ENCODE measurements around the gene PTRHD1.
"Not testable (repeated sequence)": the region's sequence is repeated elsewhere in the genome, so short reads cannot be mapped to it uniquely, and the experiment has no call there.

Gene PTRHD1, protein sequence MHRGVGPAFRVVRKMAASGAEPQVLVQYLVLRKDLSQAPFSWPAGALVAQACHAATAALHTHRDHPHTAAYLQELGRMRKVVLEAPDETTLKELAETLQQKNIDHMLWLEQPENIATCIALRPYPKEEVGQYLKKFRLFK

DNA sequence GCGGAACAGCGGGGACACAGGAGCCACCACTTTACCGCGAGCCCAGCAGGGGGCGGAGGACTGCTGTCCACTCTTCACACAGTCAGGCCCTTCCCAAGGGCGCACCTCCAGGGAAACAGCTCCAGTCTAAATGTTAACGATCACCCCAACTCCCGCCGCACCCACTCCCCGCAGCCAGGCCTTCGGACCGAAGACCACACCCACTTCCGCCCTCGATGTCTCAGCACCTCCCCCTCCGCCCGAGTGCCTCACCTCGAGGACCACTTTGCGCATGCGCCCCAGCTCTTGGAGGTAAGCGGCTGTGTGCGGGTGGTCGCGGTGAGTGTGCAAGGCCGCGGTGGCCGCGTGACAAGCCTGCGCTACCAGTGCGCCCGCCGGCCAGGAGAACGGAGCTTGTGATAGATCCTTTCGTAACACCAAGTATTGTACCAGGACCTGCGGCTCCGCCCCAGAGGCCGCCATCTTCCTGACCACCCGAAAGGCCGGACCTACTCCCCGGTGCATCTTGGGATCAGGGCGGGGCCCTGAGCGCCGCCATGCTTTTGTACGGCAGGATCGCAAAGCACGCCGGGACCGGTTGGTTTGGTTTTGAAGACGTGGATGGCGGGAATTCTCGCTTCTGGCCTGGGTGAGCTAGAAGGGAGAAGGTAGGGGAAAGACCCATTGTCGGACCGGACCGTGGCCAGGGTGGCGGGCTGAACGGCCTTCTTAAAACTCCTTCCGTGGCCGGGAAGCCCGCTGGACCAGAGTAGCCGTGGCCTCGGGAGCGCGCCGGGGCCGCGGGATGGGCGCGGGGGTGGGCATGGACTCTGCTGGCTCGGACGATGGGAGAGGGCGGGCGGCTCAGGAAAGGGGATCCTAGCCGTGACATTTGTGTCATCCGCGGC, at the start of gene PTRHD1, which contains the start of gene CENPO:
TSS of gene PTRHD1 (minus strand) at position 518 of the 887 bp plus-strand sequence. CDS start at position 504, 14 bp downstream.
TSS of gene CENPO (plus strand) at position 552 of the 887 bp plus-strand sequence. CDS start 495 bp downstream, outside the sequence.
- peak; percentile 98 for DNase-seq (ENCODE audit: low spot score)

DNA sequence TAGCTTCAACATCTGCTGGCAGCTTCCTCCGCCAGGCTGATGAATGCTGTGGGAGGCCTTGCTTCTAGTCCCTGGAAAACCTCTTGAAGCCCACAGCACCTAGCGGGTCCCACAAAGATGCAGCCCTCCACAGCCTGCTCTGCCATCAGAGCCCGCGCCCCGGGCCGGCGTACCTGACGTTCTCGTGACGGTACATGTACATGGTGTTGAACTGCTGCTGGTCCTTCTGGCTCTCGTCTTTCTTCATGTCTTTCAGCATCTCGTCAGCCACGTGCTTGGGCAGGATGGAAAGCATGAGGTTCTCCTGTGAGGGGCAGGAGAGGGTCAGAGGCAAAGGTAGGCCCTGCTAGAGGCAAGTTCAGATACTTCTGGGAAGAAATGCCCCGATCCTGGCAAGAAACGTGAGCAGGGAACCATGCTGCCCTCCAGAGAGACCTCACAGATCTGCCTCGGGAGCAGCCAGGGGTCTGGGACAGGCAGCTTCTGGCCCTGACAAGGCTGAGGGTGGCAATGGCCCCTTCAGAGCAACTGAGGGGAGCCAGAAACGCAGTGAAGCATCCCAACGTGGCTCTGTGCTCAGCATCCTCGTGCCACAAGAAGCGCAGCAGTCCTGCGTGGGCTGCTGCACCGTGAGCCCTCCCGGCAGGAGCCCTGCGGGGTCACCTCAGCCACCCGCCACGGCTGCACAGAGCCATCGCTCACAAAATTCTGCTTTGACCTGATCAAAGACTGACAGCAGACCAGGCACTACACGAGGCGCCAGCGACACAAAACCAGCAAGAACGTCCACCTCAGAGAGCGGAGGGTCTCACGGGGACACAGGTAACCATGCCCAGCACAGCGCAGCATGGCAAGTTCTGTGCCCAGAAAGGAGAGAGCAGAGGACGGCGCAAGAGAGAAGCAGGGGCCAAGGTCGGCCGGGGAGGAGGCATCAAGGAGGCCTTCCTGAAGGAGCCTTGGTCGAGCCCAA, 49.2 kb upstream of the PTRHD1 start:
- no peak for DNase-seq (ENCODE audit: low spot score)

DNA sequence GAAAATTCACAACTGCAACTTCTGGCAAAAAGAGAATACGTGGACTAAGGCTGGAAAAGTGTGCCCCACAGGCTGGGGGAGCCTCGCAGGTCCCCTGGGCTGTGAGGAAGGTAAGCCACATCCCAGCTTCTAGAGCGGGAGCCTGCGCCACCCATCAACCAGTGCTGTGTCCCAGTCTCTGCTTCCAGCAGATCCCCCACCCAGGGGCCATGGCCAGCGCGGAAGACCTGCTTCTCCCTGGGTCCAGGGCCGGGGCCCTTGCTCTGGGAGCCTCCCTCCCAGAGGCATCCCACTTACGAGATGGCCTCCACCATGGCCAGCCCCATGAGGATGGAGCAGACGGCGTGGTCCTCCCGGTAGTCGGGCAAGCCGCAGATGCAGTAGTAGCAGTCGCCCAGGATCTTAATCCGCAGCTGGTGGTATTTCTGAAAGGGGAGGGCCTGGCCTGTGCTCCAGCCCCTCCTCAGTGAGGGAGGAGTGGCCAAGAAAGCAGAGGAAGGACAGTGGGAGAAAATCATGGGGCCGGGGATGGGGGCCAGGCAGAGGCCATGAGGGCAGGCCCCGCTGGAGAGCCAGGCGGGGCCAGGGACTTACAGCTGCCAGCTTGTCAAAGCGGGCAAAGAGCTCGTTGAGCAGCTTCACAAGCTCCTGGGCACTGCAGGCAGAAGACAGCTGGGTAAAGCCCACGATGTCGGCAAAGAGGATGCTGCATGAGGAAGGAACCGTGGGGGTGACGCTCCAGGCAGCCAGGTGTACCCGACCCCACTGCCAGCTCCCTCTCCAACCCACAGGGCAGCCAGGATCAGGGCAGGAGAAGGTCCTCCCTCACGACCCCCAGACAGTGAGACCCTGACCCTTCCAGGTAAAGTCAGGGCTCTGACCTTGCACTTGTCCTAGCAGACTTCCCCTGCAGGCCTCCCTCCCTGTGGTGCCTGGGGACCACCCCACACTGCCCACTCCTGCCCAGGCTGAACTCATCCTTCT, 48.1 kb upstream of the PTRHD1 start:
- no peak for DNase-seq (ENCODE audit: low spot score)

DNA sequence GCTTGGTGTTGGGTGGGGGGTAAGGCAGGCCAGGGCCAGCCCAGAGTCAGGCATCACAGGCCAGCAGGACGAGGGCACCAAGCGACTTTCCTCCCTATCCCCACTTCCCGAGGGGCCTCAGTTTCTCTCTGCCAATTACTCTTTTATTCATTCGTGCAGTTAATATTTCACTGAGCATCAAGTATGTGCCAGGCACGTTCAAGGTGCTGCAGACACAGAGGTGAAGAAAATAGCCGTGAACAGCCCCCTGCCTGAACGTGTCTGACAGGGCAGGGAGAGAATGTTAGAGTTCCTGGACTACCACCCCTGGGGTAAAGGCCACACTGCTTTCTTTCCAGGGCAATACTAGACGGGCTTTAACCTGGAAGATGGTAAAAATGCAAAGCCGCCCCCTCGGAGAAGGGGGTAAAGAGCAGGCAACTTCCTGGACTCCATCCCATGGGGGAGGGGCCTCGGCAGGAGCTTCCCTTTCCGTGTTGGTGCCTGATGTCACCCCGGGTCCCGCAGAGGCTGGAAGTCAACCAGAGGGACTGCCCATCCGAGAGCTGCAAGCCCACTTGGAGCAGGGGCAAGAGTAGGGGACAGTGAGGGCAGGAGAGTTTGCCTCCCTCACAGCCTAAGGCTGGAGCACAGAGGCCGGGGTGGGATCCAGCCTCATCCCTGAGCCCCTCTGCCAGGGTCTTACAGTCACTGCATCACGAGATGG, 47.1 kb upstream of the PTRHD1 start:
- no peak for DNase-seq (ENCODE audit: low spot score)

DNA sequence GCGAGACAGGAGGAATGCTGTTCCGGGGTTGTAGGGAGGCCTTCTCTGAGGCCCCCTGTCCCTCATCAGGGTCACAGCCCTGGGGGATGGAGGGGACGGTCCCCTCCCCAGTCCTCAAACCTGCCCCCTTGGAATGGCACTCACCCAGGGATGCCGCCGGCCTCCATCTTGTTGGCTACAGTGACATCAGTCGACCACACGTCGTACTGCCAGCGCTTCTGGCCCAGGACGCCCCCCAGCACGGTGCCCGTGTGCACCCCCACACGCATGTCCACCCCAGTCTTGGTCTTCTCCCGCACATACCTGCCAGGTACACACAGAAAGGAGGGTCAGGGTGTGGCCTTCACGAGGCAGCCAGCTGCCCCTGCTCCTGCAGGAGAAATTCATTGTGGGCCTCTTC, 46.5 kb upstream of the PTRHD1 start:
- no peak for DNase-seq (ENCODE audit: low spot score)

DNA sequence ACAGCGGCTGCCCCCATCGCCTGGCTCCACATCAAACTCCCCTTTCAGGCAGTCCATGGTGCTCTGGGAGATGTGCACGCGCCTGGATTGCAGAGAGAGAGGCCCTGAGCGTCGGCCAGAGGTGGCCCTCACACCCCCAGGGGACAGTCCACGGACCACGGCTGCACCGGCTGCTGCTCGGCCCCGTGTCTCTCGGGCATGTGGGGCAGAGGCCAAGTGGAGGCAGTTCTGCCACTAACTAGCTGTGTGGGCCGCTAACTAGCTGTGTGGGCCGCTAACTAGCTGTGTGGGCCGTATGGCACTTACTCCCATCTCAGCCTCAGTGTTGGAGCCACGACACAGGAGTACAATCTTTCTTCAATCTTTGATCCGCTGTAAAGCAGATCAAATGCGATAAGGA, 45.4 kb upstream of the PTRHD1 start:
- DNase-seq (ENCODE audit: low spot score): no peak

DNA sequence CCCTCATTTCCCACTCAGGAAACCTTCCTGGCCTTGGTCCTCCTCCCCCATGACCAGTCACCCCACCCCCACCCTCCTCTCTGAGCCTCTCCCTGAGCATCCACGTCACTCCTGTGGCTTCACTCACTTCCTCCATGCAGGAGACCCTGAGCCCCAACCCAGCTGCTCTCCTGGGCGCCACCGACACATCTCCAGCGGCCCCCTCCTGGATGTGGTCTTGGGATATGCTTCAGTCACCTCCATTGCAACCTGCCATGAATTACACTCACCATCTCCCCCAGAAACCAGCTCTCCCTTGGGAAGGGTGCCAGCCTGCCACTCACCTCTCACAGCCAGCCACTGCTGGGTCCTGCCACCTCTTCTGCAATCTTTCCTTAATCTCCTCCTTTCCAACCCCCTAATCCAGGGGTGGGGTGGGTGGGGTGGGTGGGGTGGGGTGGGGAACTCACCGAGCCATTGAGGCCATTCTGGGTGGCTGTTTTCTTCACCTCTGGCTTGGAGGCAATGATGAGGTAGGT, 44.9 kb upstream of the PTRHD1 start:
- DNase-seq (ENCODE audit: low spot score): no peak

DNA sequence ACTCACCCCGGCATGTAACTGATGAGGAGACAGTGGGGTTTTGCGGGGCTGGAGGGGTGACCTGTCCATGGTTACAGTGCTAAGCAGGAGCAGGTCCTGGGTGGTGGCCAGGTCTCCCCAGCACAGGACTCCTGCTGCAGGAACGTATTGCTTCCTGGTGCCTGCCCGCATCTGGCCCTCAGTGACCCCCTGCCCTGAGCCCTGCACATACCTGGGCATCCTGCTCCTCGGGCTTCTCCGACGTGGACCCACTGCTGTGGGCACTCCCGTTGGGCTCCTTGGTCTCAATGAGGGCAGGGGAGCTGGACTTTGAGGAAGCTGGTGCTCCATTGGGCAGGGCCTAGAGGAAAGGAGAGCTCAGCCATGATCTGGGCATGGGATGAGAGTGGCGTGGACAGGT, 43.5 kb upstream of the PTRHD1 start:
- no peak for DNase-seq (ENCODE audit: low spot score)

DNA sequence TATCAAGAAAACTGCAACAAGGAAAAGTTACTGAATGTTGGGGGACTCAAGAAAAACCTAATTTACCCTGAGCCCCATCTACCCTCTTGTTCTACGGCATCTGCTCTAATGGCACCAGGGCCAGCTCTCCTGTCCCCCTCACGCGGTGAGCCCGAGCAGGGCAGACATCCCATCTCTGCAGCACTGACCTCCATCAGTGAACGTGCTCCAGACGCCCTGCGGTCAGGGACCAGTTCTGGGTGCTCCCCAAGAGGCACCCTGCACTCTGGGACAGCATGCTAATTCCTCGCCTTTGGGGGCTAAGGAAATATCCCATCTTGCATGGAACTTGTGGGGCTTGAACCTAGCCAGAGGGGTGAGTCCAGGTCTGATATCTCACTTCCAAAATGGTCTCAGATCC, 43.0 kb upstream of the PTRHD1 start:
- no peak for DNase-seq (ENCODE audit: low spot score)

DNA sequence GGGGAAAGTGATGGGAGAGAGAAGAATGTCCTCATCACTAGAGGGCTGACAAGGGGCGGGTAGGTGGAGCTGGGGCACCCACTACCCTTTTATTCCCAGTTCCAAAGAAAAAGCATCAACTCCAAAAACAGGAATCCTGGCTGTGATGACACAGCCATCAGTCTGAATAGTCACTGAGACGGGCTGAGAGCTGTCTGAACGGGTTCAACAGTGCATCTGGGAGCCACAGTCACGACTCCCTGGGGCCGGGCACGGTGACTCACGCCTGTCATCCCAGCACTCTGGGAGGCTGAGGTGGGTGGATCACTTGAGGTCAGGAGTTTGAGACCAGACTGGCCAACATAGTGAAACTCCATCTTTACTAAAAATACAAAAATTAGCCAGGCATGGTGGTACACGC, 42.2 kb upstream of the PTRHD1 start:
- not testable (repeated sequence) for DNase-seq (ENCODE audit: low spot score)

DNA sequence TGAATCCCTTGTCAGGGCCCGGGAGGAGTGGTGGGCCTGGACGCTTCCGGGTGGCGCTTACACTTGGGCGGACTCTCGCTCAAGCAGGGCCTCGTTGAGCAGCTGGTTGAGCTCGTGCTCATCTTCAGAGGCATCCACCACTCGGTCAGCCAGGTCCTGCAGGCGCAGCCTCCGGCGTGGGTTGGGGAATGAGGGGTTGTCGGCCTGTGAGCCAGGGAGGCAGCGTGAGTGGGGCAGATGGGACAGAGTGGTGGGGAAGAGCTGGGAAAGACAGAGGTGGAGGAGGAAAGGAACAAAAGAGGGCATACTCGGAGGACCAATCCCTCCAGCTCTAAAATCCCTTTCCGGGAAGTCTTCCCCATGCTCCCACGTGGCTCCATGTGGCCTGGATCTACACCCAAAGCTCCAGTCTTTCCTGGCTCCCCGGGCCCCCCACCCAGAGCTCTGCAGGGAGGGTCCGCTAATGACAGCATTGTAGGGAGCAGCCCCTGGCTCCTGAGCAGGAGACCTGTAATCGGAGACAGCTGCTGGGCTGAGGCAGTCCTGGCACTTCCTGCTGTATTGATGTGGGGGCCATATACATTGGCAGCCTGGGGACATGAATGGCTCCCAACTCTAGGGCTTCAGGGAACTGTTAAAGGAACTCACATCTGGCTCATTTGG, 41.7 kb upstream of the PTRHD1 start:
- DNase-seq (ENCODE audit: low spot score): no peak

DNA sequence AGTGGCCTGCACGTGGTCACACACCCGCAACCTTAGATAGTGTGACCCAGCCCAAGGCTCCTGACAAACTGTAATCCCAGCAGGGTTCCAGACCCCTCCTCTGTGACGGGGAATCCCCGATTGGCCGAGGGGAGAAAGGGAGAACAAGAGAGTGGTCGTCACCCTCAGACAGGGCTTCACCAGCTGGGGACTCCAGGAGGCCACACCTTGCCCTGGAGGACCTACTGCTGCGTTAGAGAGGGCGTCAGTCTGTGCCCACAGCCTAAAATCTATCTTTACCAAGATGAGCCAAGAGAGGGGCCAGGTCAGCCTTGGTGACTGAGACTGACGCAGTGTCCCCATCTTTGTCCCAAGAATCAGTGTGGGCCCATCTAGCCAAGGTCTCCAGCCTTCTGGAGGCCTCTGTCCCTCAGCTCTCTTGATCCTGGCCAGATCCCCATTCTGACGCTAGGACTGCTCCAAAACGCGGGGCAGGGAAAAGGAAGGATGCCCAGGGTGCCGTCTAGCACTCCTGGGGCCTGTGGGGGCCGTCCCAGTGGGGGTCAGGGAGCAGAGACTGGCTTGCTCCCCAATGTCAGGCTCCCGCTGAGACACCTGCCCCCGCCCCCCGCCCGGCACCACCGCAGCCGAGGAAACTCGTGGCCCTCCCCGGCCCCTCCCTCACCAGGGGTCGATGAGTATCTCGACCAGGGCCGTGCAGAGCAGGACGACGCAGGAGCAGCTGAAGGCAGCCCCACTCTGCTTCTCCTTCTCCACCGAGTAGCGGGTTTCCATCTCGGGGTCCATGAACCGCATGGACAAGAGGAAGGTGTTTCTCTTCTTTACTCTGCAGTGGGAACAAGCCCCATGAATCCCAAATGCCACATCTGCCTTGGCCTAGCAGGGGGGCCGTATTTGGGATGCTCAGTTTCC, 40.9 kb upstream of the PTRHD1 start:
- DNase-seq (ENCODE audit: low spot score): no peak

DNA sequence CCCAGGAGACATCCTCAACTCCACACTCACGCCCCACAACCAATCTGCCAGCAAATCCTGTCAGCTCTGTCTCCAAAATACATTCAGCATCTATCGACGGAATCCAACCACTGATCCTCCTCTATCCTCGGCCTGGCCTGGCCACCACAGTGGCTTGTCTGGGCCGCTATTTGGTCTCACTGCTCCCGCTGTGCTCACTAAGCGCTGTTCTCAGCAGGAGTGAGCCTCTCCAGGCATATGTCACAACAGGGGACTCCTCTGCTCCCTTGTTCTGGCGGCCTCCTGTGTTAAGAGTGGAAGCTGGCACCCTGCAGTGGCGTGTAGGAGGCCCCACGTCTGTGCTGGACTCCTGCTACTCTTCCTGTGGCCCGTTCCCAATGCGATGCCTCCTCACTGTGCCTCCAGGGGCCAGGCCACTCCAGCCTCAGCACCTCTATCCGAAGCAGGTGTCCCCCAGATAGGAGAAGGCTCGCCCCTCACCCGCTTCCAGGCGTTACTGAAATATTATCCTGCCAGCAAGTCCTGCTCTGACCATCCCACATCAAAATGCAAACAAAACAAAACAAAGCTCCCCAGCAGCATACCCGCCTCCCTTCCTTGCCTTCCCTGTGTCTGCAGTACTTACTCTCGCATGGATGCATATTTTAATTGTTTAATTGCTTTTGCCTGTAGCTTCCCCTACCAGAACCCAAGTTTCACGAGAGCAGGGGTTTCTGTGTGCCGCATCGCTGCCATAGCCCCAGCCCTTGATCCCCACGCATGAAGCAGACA, 39.9 kb upstream of the PTRHD1 start:
- DNase-seq (ENCODE audit: low spot score): no peak

DNA sequence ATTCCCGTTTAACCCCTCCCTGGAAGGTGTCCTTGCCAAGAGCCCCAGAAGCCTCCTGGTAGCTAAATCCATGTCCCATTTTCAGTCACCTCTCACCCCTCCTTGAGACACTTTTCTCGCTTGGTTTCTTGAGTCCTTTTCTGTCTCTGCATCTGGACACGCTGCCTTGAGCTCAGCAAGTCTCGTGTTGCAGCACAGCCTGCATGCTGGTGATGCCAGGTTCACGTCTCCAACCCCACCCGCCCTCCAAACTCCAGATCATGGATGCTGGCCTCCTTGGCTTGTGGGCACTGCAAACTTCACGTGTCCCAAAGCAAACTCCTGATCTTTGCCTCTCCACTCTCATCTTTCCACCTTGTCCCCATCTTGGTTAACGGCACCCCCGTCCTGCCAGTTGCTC, 39.3 kb upstream of the PTRHD1 start:
- DNase-seq (ENCODE audit: low spot score): no peak

DNA sequence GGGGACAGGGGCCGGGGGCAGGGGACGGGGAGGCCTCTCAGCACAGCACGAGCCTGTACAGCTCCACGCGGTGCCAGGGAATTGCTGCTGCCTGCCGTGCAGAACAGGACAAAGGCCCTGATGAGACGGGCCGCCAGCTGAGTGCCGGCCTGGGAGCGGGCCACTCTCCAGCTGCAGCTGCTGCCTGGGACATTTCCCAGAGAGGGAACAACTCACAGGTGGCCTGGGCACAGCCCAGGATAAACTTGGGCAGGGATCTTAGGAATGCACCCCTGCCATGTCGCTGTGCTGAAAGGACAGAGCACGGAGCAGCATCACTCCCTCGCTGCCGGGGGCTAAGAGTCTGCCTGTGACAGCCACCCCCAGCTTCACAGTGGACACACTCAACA, 38.9 kb upstream of the PTRHD1 start:
- no peak for DNase-seq (ENCODE audit: low spot score)

DNA sequence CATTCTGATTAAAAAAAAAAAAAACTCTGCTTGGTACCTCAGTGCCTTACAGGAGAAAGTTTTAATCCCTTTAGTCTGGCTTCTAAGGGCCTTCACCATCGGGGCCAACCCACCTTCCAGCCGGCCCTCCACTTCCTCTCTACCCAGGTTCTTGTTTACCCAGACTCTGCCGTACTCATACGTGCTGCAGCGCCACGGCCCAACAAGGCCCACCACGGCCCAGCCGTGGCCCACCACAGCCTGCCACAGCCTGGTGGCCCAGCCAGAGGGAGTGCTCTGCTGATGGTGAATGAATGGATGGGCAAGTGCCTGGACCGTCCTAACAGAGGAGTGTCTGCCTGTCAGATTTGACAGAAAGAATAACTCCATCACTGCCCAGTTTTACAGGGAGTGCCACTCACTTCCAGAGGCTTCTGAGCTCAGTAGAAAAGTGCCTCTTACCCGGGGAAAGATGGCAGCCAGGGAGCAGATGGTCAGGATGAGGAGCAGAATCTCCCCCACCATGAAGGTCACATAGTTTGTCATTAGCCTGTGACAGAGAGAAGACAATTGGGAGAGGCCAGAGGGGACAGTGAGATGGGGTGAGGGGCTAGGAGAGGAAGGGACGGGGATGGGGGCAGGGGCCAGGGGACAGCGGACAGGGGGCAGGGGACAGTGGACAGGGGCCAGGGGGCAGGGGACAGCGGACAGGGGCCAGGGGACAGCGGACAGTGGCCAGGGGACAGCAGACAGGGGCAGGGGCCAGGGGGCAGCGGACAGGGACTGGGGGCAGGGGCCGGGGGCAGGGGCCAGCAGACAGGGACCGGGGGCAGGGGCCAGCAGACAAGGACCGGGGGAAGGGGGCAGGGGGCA, 38.3 kb upstream of the PTRHD1 start:
- no peak for DNase-seq (ENCODE audit: low spot score)

DNA sequence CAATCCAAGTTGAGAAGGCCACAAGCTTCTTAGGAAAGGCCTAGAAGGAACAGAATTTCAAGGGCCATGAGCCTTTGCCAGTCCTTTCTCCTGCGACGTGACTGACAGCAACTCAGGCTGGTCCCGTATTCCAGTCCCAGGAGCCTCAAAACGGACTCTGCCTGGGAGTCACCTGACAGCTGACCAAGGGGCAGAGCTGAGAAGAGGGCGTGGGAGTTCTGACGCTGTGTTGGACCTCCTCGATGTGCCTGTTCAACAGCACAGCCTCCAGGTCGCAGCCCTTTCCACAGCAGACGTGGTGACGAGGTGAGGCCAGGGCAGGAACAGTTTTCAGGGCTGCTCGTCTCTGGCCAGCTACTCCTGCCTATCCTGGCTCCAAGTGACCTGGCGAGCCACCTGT, 37.6 kb upstream of the PTRHD1 start:
- no peak for DNase-seq (ENCODE audit: low spot score)

All from GM03348 (cell line).